NB4 (cell line): Measurements from ENCODE around the gene ENOX1.

Experiments used
- DNase-seq: peaks from one replicate; pipeline ENCODE4 v3.0.0; 2010; ENCODE audit warnings: low read depth
- H3K4me3 ChIP-seq: one replicate; pipeline ENCODE4 v1.5.1; 2011; ENCODE audit warnings: mild to moderate bottlenecking, low read depth, low read length, moderate library complexity
- CTCF ChIP-seq: IDR thresholded peaks from one replicate; pipeline ENCODE4 v1.5.1; 2012; ENCODE audit warnings: low read depth, low read length
- MAX ChIP-seq: IDR thresholded peaks from 2 replicates; pipeline ENCODE4 v1.6.1; 2011; ENCODE audit warnings: low read depth, low read length
- MYC ChIP-seq: IDR thresholded peaks from 2 replicates; pipeline ENCODE4 v1.6.1; 2011; ENCODE audit warnings: low read depth, low read length
- POLR2A ChIP-seq: IDR thresholded peaks from 2 replicates; pipeline ENCODE4 v1.6.1; 2011; ENCODE audit warnings: mild to moderate bottlenecking; ENCODE audit not compliant: insufficient read length; ENCODE audit errors: extremely low read depth

ENOX1 gene

GRCh38 chr13:43802511-43802910 lies 15.7 kb upstream of the ENOX1 start:
- no peak for DNase-seq
- H3K4me3 ChIP-seq, result no peak overlapping the region
- TF ChIP-seq MAX (no peak), MYC (no peak), CTCF (no peak), POLR2A (no peak)

GRCh38 chr13:43800828-43801227 lies 14.1 kb upstream of the ENOX1 start:
- H3K4me3 ChIP-seq, result no peak overlapping the region
- TF ChIP-seq CTCF (no peak), MAX (no peak), MYC (no peak), POLR2A (no peak)
- DNase-seq, result no peak

- TF ChIP-seq POLR2A (no peak), MAX (no peak), CTCF (no peak), MYC (no peak)
- DNase-seq, result no peak
- H3K4me3 ChIP-seq, result no peak overlapping the region
Observed at GRCh38 chr13:43799191-43799590, 12.4 kb upstream of the ENOX1 start.

GRCh38 chr13:43797869-43798268 lies 11.1 kb upstream of the ENOX1 start:
- no peak overlapping the region for H3K4me3 ChIP-seq
- DNase-seq, result no peak
- TF ChIP-seq CTCF, result no peak
- no peak for TF ChIP-seq MYC
- TF ChIP-seq MAX, result no peak

- no peak for DNase-seq
- no peak overlapping the region for H3K4me3 ChIP-seq
- TF ChIP-seq POLR2A (no peak), CTCF (no peak), MAX (no peak)
Observed at GRCh38 chr13:43797159-43797558, 10.4 kb upstream of the ENOX1 start.

GRCh38 chr13:43794416-43794815 lies 7.6 kb upstream of the ENOX1 start:
- no peak for DNase-seq
- no peak overlapping the region for H3K4me3 ChIP-seq
- TF ChIP-seq CTCF, result no peak
- no peak for TF ChIP-seq POLR2A
